ENCODE results near the gene MAPK7.

Gene MAPK7

DNA sequence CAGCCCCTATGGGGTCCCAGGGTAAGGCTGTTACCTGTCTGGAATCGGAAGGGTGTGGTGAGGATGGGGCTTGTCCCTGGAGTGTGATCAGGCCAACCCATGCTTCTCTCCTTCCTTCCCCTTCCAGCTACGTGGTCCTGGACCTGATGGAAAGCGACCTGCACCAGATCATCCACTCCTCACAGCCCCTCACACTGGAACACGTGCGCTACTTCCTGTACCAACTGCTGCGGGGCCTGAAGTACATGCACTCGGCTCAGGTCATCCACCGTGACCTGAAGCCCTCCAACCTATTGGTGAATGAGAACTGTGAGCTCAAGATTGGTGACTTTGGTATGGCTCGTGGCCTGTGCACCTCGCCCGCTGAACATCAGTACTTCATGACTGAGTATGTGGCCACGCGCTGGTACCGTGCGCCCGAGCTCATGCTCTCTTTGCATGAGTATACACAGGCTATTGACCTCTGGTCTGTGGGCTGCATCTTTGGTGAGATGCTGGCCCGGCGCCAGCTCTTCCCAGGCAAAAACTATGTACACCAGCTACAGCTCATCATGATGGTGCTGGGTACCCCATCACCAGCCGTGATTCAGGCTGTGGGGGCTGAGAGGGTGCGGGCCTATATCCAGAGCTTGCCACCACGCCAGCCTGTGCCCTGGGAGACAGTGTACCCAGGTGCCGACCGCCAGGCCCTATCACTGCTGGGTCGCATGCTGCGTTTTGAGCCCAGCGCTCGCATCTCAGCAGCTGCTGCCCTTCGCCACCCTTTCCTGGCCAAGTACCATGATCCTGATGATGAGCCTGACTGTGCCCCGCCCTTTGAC is 2.4 kb downstream of the MAPK7 start:
- DNase-seq (ENCODE audit: low read depth, low spot score), result no peak

- no peak for DNase-seq (ENCODE audit: low read depth, low spot score)
Observed at GRCh38 chr17:19381361-19381740, 3.1 kb downstream of the MAPK7 start.

DNA sequence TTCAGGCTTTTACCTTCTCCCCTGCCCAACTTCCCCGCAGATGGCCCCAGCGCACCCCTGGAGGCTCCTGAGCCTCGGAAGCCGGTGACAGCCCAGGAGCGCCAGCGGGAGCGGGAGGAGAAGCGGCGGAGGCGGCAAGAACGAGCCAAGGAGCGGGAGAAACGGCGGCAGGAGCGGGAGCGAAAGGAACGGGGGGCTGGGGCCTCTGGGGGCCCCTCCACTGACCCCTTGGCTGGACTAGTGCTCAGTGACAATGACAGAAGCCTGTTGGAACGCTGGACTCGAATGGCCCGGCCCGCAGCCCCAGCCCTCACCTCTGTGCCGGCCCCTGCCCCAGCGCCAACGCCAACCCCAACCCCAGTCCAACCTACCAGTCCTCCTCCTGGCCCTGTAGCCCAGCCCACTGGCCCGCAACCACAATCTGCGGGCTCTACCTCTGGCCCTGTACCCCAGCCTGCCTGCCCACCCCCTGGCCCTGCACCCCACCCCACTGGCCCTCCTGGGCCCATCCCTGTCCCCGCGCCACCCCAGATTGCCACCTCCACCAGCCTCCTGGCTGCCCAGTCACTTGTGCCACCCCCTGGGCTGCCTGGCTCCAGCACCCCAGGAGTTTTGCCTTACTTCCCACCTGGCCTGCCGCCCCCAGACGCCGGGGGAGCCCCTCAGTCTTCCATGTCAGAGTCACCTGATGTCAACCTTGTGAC is 3.6 kb downstream of the MAPK7 start:
- DNase-seq (ENCODE audit: low read depth, low spot score), result no peak

GRCh38 chr17:19382531-19383444 is 4.5 kb downstream of the MAPK7 start:
- no peak for DNase-seq (ENCODE audit: low read depth, low spot score)

DNA sequence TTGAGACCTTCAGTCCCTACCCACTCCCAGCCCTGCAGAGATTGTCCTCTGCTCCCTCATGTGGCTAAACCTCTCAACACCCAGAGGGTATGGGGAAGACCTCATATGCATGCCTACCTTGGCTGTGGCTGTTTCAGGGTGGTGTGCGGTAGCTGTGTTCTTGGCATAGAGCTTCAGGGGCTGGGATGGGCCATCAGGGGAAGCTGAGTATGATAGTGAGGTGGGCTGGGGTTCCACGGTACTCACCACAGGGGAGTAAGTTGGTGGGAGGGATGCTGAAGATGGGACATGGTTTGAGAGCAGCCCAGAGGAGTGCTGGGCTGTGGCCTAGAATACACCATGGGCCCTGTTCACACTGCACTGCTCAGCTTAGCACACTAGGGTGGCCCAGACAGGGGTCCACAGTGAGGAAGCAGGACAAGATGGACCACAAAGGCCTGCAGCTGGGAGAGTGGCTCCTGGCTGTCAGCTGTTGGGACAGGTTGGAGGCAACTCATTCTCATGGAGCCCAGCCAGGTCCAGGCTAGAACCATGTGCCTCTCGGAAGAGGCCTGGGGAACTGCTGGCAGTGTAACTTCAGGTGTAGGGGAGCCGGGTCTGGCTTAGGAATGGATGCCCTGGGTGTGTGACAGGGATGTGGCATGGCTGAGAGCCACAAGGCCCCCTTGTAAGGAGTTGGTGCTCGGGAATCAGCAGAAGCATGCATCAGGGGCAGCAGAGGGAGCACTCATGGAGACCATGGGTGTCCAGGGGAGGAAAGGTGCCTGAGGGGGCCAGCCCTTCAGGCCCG is 5.6 kb downstream of the MAPK7 start:
- DNase-seq (ENCODE audit: low read depth, low spot score), result no peak

GRCh38 chr17:19384723-19385391 is 6.6 kb downstream of the MAPK7 start:
- peak; percentile 67 for DNase-seq (ENCODE audit: low read depth, low spot score)

GRCh38 chr17:19385521-19385983 is 7.3 kb downstream of the MAPK7 start:
- no peak for DNase-seq (ENCODE audit: low read depth, low spot score)

GRCh38 chr17:19386051-19386929 is 8.0 kb downstream of the MAPK7 start:
- DNase-seq (ENCODE audit: low read depth, low spot score), result no peak

DNA sequence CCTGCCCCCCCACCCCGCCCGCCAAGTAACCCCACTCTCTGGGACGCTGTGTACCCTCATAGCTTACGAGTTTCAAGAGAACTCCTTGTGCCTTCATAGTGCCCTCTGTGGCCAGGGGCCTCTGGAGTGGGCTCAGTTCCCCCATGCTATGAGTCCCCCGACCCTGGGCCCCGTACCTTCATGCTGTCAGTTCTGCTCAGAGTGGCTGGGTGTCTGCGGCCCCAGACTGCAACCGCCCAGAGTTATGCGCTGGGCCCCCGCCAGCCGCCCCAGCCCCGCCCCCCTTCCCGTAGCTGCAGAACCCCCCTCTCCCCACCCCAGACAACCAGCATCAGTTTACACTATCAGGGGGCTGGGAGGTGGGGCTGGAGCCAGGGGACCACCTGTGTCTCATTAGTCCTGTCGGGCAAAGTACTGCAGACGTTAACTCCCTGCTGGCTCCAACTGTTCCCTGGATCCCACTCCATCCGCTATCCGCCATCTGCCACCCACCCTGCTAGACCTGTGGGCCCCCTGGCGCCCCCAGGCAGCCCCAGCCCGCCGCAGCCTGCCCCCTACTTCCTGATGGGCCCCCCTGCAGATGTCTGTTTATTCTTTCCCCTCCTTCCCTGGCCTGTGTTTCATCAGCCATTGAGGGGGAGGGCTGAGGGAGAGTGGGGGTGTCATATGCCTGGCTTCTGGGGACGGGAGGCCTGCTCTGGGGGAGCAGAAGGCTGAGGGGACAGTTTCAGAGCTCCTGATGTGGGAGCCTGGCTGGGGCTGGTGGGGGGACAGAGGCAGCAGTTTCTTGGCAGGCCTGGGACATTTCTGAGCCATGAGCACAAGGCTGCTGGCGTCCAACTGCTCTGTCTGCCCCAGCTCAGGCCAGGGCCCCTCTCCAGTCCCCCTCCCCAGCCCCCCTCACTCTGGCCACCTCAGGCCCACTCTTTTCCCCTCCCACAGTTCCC is 8.9 kb downstream of the MAPK7 start, which contains the start of gene MFAP4:
Gene MFAP4, minus strand, starts transcription at position 217 of the 947 bp plus-strand sequence. Its CDS starts 35 bp downstream, at position 182.
- DNase-seq (ENCODE audit: low read depth, low spot score), result peak; percentile 57

- DNase-seq (ENCODE audit: low read depth, low spot score), result no peak
Observed at GRCh38 chr17:19387921-19388521, 9.7 kb downstream of the MAPK7 start.

DNA sequence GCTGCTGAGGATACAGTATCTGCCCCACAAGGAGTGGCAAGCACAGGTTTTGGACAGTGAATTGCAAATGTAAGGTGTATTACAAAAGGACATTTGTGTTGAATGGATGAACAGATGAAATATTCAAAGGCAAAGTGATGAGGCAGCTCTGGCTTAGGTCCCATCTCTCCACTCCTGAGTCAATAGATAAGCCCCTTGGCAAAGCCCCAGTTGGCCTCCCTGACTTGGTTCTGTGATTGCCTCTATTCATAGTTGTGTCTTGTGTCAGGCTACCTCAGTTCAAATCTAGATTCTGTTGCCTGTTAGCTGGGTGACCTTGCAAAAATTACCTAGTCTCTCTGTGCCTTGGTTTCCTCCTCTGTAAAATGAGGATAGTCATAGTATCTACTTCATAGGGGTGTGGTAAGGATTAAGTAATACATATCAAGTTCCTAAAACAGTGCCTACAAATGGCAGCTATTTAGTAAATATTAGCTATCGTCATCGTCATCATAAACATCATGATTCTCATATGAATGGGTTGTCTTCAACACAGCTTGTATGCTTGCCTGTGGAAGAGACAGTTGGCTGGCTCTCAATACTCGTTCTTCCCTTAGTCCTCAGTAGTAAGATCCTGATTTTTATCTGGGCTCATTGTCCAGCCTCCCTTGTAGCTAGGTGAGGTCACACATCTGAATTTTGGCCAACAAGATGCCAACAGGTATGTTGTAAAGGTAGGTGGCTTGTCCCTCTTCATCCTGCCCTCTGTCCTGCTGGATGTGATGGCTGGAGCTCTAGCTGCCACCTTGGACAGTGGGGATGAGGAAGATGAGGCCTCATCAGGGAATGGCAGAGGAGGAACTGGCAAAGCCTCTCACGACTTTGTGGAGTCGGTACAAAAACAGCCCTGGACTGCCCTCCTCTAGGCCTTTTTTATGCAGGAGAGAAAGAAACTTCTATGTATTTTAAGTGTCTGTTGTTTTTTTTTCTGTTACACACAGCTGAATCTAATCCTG is 10.8 kb downstream of the MAPK7 start:
- DNase-seq (ENCODE audit: low read depth, low spot score), result no peak

DNA sequence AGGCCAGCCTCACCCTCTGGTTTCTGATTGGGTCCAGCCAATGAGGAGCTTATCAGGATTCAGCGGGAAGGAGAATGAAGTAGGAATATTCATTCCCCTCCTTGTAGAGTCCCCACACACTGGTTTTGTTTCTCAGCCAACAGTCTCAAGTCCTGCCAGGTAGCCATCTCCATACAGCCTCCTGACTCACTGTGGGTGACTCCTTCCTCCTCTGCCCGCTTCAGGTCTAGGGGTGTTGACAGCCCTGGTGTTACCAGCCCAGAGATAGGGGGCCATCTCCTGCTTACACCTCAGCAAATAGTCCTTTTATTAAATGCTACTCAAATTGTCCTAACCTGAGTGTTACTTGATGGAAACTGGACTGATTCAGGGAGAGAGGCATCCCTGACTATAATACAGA is 12.7 kb downstream of the MAPK7 start:
- no peak for DNase-seq (ENCODE audit: low read depth, low spot score)

GRCh38 chr17:19391432-19391831 is 13.1 kb downstream of the MAPK7 start:
- no peak for DNase-seq (ENCODE audit: low read depth, low spot score)

- no peak for DNase-seq (ENCODE audit: low read depth, low spot score)
Observed at GRCh38 chr17:19392303-19392702, 14.0 kb downstream of the MAPK7 start.

GRCh38 chr17:19397556-19398041 is 19.3 kb downstream of the MAPK7 start:
- DNase-seq (ENCODE audit: low read depth, low spot score), result no peak
